SU-DHL-6 (cell line): ENCODE results near the gene FBN2.

Source experiments
- H2AFZ ChIP-seq: fragments of 200-600 bp; sonication (generic); 2 replicates; pipeline ENCODE4 v1.6.1; 2014; ENCODE audit warnings: low read depth, mild to moderate bottlenecking, moderate library complexity, mixed read lengths, antibody characterized with exemption, low read length; ENCODE audit not compliant: severe bottlenecking
- H3F3A ChIP-seq: fragments of 200-600 bp; shearing (Covaris generic); 2 replicates; pipeline ENCODE4 v1.6.0; 2016; ENCODE audit warnings: antibody characterized with exemption, mild to moderate bottlenecking; ENCODE audit not compliant: insufficient read depth
- H3K27ac ChIP-seq: fragments of 200-600 bp; sonication (generic); 2 replicates; pipeline ENCODE4 v1.5.1; 2016; ENCODE audit warnings: low read depth, mild to moderate bottlenecking, low read length, moderate library complexity, mixed read lengths
- H3K27me3 ChIP-seq: fragments of 200-600 bp; sonication (generic), shearing (Covaris generic); 2 replicates; pipeline ENCODE4 v1.6.0; 2014; ENCODE audit warnings: mild to moderate bottlenecking, low read length
- H3K36me3 ChIP-seq: fragments of 200-600 bp; sonication (generic); 2 replicates; pipeline ENCODE4 v1.6.1; 2014; ENCODE audit warnings: mild to moderate bottlenecking, low read length, mixed read lengths
- H3K4me2 ChIP-seq: fragments of 300-600, 200-600 bp; shearing (Covaris generic), sonication (generic); 2 replicates; pipeline ENCODE4 v1.6.0; 2014; ENCODE audit warnings: low read length, low read depth, mild to moderate bottlenecking; ENCODE audit not compliant: poor library complexity, severe bottlenecking
- H3K4me3 ChIP-seq: fragments of 200-600 bp; sonication (generic); 2 replicates; pipeline ENCODE4 v1.5.1; 2014; ENCODE audit warnings: antibody characterized with exemption, low read length, mild to moderate bottlenecking, mixed read lengths; ENCODE audit not compliant: insufficient read depth, poor library complexity, severe bottlenecking
- H3K79me2 ChIP-seq: fragments of 200-600 bp; sonication (generic); 2 replicates; pipeline ENCODE4 v1.6.1; 2014; ENCODE audit warnings: mild to moderate bottlenecking, low read length, moderate library complexity; ENCODE audit not compliant: insufficient read depth
- H3K9ac ChIP-seq: fragments of 200-600 bp; sonication (generic); 2 replicates; pipeline ENCODE4 v1.7.0; 2014; ENCODE audit warnings: mild to moderate bottlenecking, low read length
- H3K9me2 ChIP-seq: fragments of 200-600 bp; sonication (generic); replicated peaks from 2 replicates; pipeline ENCODE4 v1.6.1; 2014; ENCODE audit warnings: low read length; ENCODE audit not compliant: insufficient read depth
- H3K9me3 ChIP-seq: fragments of 200-600 bp; sonication (generic); 2 replicates; pipeline ENCODE4 v1.6.1; 2014; ENCODE audit warnings: low read length, mixed read lengths; ENCODE audit not compliant: insufficient read depth
- H4K20me1 ChIP-seq: fragments of 200-600 bp; sonication (generic); 2 replicates; pipeline ENCODE4 v1.6.1; 2014; ENCODE audit warnings: low read depth, mild to moderate bottlenecking, antibody characterized with exemption, low read length, moderate library complexity, mixed read lengths
- EZH2phosphoT487 ChIP-seq: fragments of 200-600 bp; sonication (generic), shearing (Covaris generic); conservative IDR thresholded peaks from 2 replicates; pipeline ENCODE4 v1.6.1; 2018; ENCODE audit warnings: mild to moderate bottlenecking, antibody characterized with exemption, low read length, moderate library complexity, mixed read lengths
- TF ChIP-seq, protein P1 (sequence below): fragments of 200-600 bp; sonication (generic); IDR thresholded peaks from one replicate; pipeline ENCODE4 v1.5.1; 2017; ENCODE audit warnings: antibody characterized with exemption, mild to moderate bottlenecking, low read length, moderate library complexity; ENCODE audit not compliant: insufficient read depth, poor library complexity, severe bottlenecking

The FBN2 gene

DNA sequence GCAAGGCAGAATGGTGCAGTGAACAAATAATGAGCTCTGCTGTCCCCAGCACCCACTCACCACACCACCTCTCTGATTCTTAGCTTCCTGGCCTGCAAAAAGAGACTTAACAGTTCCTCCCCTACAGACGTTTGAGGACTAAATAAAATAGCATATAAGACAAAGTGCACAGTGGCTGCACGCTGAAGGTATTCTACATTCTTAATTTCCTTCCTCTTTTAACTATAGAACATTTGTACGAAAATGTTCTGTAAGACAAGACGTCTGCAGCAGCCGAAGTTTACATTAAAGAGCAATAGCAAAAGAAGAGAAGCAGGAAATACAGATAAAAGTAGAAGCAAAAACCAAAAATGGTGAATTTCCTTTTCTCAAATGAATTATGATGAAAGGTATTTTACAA, 15.7 kb downstream of the FBN2 start:
- Histone ChIP-seq H3K27ac (no peak overlapping the region), H3K9me2 (no peaks in the 10 kb centered on the region), H3K36me3 (no peaks in the 10 kb centered on the region), H3K9ac (no peak overlapping the region), H3K79me2 (no peaks in the 10 kb centered on the region), H3F3A (no peaks in the 10 kb centered on the region), H3K4me3 (no peak overlapping the region), H3K27me3 (no peaks in the 10 kb centered on the region), H3K4me2 (no peak overlapping the region), H3K9me3 (no peaks in the 10 kb centered on the region), H4K20me1 (no peaks in the 10 kb centered on the region), H2AFZ (no peak overlapping the region)
- TF ChIP-seq EZH2phosphoT487 = no peak
- TF ChIP-seq, protein P1, sequence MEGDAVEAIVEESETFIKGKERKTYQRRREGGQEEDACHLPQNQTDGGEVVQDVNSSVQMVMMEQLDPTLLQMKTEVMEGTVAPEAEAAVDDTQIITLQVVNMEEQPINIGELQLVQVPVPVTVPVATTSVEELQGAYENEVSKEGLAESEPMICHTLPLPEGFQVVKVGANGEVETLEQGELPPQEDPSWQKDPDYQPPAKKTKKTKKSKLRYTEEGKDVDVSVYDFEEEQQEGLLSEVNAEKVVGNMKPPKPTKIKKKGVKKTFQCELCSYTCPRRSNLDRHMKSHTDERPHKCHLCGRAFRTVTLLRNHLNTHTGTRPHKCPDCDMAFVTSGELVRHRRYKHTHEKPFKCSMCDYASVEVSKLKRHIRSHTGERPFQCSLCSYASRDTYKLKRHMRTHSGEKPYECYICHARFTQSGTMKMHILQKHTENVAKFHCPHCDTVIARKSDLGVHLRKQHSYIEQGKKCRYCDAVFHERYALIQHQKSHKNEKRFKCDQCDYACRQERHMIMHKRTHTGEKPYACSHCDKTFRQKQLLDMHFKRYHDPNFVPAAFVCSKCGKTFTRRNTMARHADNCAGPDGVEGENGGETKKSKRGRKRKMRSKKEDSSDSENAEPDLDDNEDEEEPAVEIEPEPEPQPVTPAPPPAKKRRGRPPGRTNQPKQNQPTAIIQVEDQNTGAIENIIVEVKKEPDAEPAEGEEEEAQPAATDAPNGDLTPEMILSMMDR = no peak

DNA sequence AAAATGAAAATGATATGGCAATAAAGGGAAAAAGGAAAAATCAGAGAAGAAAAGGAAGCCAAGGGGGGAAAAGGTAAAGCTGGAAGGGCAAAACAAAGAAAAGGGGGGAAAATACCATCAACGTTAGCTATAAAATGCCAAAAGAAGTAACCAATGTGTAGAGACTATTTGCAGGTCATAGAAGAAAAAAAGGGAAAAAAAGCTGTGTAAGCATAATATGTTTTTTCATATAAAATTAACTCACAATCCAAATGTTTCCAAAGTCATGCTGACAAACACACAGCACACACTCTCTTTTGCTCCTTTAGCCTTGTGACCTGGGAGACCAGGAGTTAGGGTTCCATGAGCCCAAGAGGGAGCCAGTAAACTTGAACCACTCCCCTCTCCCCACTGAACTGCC, 18.2 kb downstream of the FBN2 start:
- no peaks in the 10 kb centered on the region for H3K9me2 ChIP-seq
- no peaks in the 10 kb centered on the region for H3F3A ChIP-seq
- no peaks in the 10 kb centered on the region for H3K79me2 ChIP-seq
- H3K27ac ChIP-seq = no peak overlapping the region
- no peaks in the 10 kb centered on the region for H3K27me3 ChIP-seq
- H2AFZ ChIP-seq = no peak overlapping the region
- H3K9me3 ChIP-seq = no peaks in the 10 kb centered on the region
- TF ChIP-seq, protein P1 = no peak
- no peak for TF ChIP-seq EZH2phosphoT487
- H3K4me2 ChIP-seq = no peak overlapping the region
- H3K9ac ChIP-seq = no peak overlapping the region
- H4K20me1 ChIP-seq = no peaks in the 10 kb centered on the region
- no peaks in the 10 kb centered on the region for H3K36me3 ChIP-seq
- no peak overlapping the region for H3K4me3 ChIP-seq

DNA sequence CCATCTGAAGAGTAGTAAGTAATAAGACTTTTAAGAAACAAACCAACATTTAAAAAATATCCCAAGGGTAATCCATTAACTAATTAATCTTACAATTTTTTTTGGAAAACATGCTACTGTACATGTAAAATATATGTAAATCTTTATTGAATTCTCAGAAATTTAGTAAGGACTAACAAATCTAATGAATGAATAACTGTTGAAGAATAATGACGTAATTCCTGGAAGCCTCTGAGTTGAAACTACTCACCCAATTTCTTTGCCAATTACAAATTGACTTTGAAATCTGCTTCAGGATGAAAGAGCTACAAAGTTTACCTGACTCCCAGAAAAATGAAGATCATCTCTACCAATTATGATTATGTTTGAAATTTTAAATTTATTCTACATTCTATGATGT, 21.1 kb downstream of the FBN2 start:
- H3K9me2 ChIP-seq = no peaks in the 10 kb centered on the region
- H3K36me3 ChIP-seq = no peaks in the 10 kb centered on the region
- no peak for TF ChIP-seq EZH2phosphoT487
- TF ChIP-seq, protein P1 = no peak
- no peak overlapping the region for H3K27ac ChIP-seq
- no peak overlapping the region for H2AFZ ChIP-seq
- no peak overlapping the region for H3K4me3 ChIP-seq
- H3K79me2 ChIP-seq = no peaks in the 10 kb centered on the region
- H3K9ac ChIP-seq = no peak overlapping the region
- H3K27me3 ChIP-seq = no peaks in the 10 kb centered on the region
- H3F3A ChIP-seq = no peaks in the 10 kb centered on the region
- no peak overlapping the region for H3K4me2 ChIP-seq
- H3K9me3 ChIP-seq = no peaks in the 10 kb centered on the region
- no peaks in the 10 kb centered on the region for H4K20me1 ChIP-seq

DNA sequence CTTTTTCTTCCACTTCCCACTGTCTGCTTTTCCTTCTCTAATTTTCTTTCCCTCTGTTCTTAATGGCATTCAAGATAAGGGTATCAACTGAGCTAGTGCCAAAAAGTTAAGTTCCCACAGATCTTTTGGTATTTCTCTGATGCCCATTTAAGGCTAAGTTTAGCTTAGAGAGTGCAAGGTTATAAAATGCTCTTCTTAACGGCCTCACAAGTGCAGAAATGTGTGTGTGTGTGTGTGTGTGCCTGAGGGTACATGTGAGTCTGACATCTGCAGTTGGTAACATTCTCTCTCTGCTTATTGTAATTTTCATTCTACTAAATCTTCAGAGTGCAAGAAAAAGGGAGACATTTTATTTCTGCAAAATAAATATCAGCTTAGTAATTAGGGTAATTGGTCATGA, 24.2 kb downstream of the FBN2 start:
- Histone ChIP-seq H2AFZ (no peak overlapping the region), H3K9ac (no peak overlapping the region), H3K27ac (no peak overlapping the region), H3K4me3 (no peak overlapping the region), H3K9me2 (no peaks in the 10 kb centered on the region), H3K27me3 (no peaks in the 10 kb centered on the region), H3K4me2 (no peak overlapping the region), H3F3A (no peaks in the 10 kb centered on the region), H3K36me3 (no peaks in the 10 kb centered on the region), H3K9me3 (no peaks in the 10 kb centered on the region), H3K79me2 (no peaks in the 10 kb centered on the region), H4K20me1 (no peaks in the 10 kb centered on the region)
- TF ChIP-seq, protein P1 = no peak
- no peak for TF ChIP-seq EZH2phosphoT487
